SK-N-SH (cell line): ENCODE data around the gene SARS2. TPM values are rescaled to one million over a fixed set of nuclear protein-coding genes. Genes with fewer than 3 reads are reported as not detected.

Experiments used
- CTCF ChIA-PET: fragments of 300-600, 350-600 bp; formaldehyde crosslinking; extraction: SDS; loops from one replicate; lab custom pipeline; 2021; lab: Yijun Ruan, JAX
- POLR2A ChIA-PET: fragments of 350-600 bp; sonication (Branson Sonifier 250); formaldehyde crosslinking; extraction: SDS; loops from one replicate; lab custom pipeline; 2020; ENCODE audit warnings: antibody characterized with exemption, inconsistent platforms; lab: Yijun Ruan, JAX
- DNase-seq: peaks from one replicate; pipeline ENCODE4 v3.0.0; 2012
- H2AFZ ChIP-seq: fragments of 200-600 bp; sonication (generic); 2 replicates; pipeline ENCODE4 v1.8.1; 2016; ENCODE audit warnings: antibody characterized with exemption, mild to moderate bottlenecking, low read depth
- H3F3A ChIP-seq: fragments of 200-600 bp; sonication (generic); replicated peaks from 2 replicates; pipeline ENCODE3; 2016; ENCODE audit warnings: antibody characterized with exemption, mild to moderate bottlenecking; ENCODE audit not compliant: insufficient read depth
- H3K27ac ChIP-seq, 2 experiments: fragments of 200-500 bp in 1 of 2; fragments of 200-600 bp in 1 of 2; sonication (Bioruptor generic) in 1 of 2; sonication (generic), shearing (Covaris generic) in 1 of 2; 2 replicates each; pipeline versions ENCODE4 v1.5.1 to v1.6.1; 2014 to 2016; ENCODE audit warnings: low read depth in 2 of 2, inconsistent platforms in 1 of 2, low read length in 1 of 2, mild to moderate bottlenecking in 1 of 2, mixed read lengths in 1 of 2
- H3K27me3 ChIP-seq: fragments of 200-600 bp; sonication (generic), shearing (Covaris generic); 2 replicates; pipeline ENCODE4 v1.6.1; 2016; ENCODE audit warnings: mixed run types; ENCODE audit not compliant: insufficient read depth
- H3K36me3 ChIP-seq, 2 experiments: fragments of 200-500 bp in 1 of 2; fragments of 200-600 bp in 1 of 2; sonication (Bioruptor generic) in 1 of 2; sonication (generic) in 1 of 2; replicated peaks in 1 of 2; 2 replicates each; pipeline versions ENCODE3 to v1.5.1; 2014 to 2016; ENCODE audit warnings: low read length in 1 of 2, mild to moderate bottlenecking in 1 of 2; ENCODE audit not compliant: insufficient read depth in 2 of 2, control insufficient read depth in 1 of 2
- H3K4me1 ChIP-seq, 2 experiments: fragments of 200-500 bp in 1 of 2; fragments of 200-600 bp in 1 of 2; sonication (Bioruptor generic) in 1 of 2; sonication (generic), shearing (Covaris generic) in 1 of 2; 2 replicates each; pipeline versions ENCODE4 v1.5.1 to v1.6.1; 2014 to 2016; ENCODE audit warnings: low read depth in 1 of 2, low read length in 1 of 2, mixed run types in 1 of 2; ENCODE audit not compliant: insufficient read depth in 2 of 2, control insufficient read depth in 1 of 2
- H3K4me2 ChIP-seq: fragments of 200-600 bp; sonication (generic), shearing (Covaris generic); 2 replicates; pipeline ENCODE4 v1.6.1; 2017; ENCODE audit warnings: mixed run types
- H3K4me3 ChIP-seq, 2 experiments: fragments of 200-500 bp in 1 of 2; fragments of 200-600 bp in 1 of 2; sonication (Bioruptor generic) in 1 of 2; sonication (generic), shearing (Covaris generic) in 1 of 2; 2 replicates each; pipeline versions ENCODE4 v1.5.1 to v1.8.1; 2014 to 2016; ENCODE audit warnings: low read depth in 2 of 2, inconsistent platforms in 1 of 2, low read length in 1 of 2, mild to moderate bottlenecking in 1 of 2, mixed read lengths in 1 of 2, moderate library complexity in 1 of 2
- H3K79me2 ChIP-seq: fragments of 200-600 bp; sonication (generic); 2 replicates; pipeline ENCODE4 v1.8.1; 2017; ENCODE audit warnings: mild to moderate bottlenecking; ENCODE audit not compliant: insufficient read depth
- H3K9ac ChIP-seq: fragments of 200-600 bp; sonication (generic); 2 replicates; pipeline ENCODE4 v1.6.1; 2017; ENCODE audit warnings: mixed run types
- H3K9me2 ChIP-seq: fragments of 200-600 bp; sonication (generic); 2 replicates; pipeline ENCODE4 v1.6.1; 2017; ENCODE audit warnings: mixed run types
- H3K9me3 ChIP-seq: fragments of 200-600 bp; sonication (generic); 2 replicates; pipeline ENCODE4 v1.6.1; 2017; ENCODE audit warnings: mixed run types, mild to moderate bottlenecking, moderate library complexity
- H4K20me1 ChIP-seq: fragments of 200-600 bp; sonication (generic); 2 replicates; pipeline ENCODE4 v1.6.1; 2017; ENCODE audit warnings: mild to moderate bottlenecking, mixed run types; ENCODE audit not compliant: insufficient read depth
- CHD2 ChIP-seq: fragments of 150-350 bp; IDR thresholded peaks from 2 replicates; pipeline ENCODE4 v1.6.1; 2018; ENCODE audit warnings: low read length; ENCODE audit not compliant: partially characterized antibody
- EP300 ChIP-seq, 2 experiments: IDR thresholded peaks; 2 replicates each; pipeline versions ENCODE4 v1.4.0 to v1.6.1; 2012; ENCODE audit warnings: borderline replicate concordance in 1 of 2, low read depth in 1 of 2, low read length in 1 of 2
- EZH2phosphoT487 ChIP-seq: fragments of 200-600 bp; sonication (generic); IDR thresholded peaks from 2 replicates; pipeline ENCODE4 v1.6.1; 2017; ENCODE audit warnings: low read depth, mixed run types, mild to moderate bottlenecking, antibody characterized with exemption, moderate library complexity, borderline replicate concordance
- FOSL2 ChIP-seq: IDR thresholded peaks from 2 replicates; pipeline ENCODE4 v1.4.0; 2012; ENCODE audit warnings: low read depth, mild to moderate bottlenecking, moderate library complexity, borderline replicate concordance
- MXI1 ChIP-seq: IDR thresholded peaks from 2 replicates; pipeline ENCODE4 v1.6.1; 2012; ENCODE audit warnings: mild to moderate bottlenecking, low read depth, low read length, improper control_type of control experiment
- NFIC ChIP-seq: IDR thresholded peaks from 2 replicates; pipeline ENCODE4 v1.4.0; 2012; ENCODE audit warnings: borderline replicate concordance
- NRF1 ChIP-seq: IDR thresholded peaks from 2 replicates; pipeline ENCODE4 v1.6.1; 2012; ENCODE audit warnings: low read depth, mild to moderate bottlenecking, low read length
- POLR2AphosphoS5 ChIP-seq: IDR thresholded peaks from 2 replicates; pipeline ENCODE4 v1.6.1; 2012; ENCODE audit warnings: low read depth, low read length
- RAD21 ChIP-seq: IDR thresholded peaks from 2 replicates; pipeline ENCODE4 v1.6.1; 2012; ENCODE audit warnings: mild to moderate bottlenecking, low read length
- RCOR1 ChIP-seq: fragments of 150-350 bp; IDR thresholded peaks from 2 replicates; pipeline ENCODE4 v1.6.1; 2017; ENCODE audit warnings: antibody characterized with exemption, low read length
- SIN3A ChIP-seq: IDR thresholded peaks from 2 replicates; pipeline ENCODE4 v1.6.1; 2012; ENCODE audit warnings: low read depth, mild to moderate bottlenecking, low read length, moderate library complexity, borderline replicate concordance
- SMC3 ChIP-seq: IDR thresholded peaks from 2 replicates; pipeline ENCODE4 v1.6.1; 2012; ENCODE audit warnings: low read depth, low read length, improper control_type of control experiment
- TCF12 ChIP-seq: IDR thresholded peaks from 2 replicates; pipeline ENCODE4 v1.4.0; 2012
- TEAD4 ChIP-seq: IDR thresholded peaks from 2 replicates; pipeline ENCODE4 v1.4.0; 2012; ENCODE audit warnings: mild to moderate bottlenecking, borderline replicate concordance; ENCODE audit not compliant: insufficient read depth
- YY1 ChIP-seq: IDR thresholded peaks from 2 replicates; pipeline ENCODE4 v1.4.0; 2012; ENCODE audit warnings: low read depth, mild to moderate bottlenecking
- WGBS: methylation state at CpG from one replicate; pipeline ENCODE4 v1.1.6; 2017; ENCODE audit warnings: low lambda C conversion rate; 5-methylcytosine and 5-hydroxymethylcytosine counted together
- polyA plus RNA-seq, 3 experiments: library from polyadenylated mRNA; depleted of rRNA; stranded (reverse); fragments of >200 nt; gene quantifications; 2 replicates each; pipeline ENCODE4 v1.2.3, GENCODE V29; 2012
- TF ChIP-seq, protein P1 (sequence below): fragments of 150-350 bp; IDR thresholded peaks from 2 replicates; pipeline ENCODE4 v1.6.1; 2016; ENCODE audit warnings: mild to moderate bottlenecking, low read depth, low read length
- TF ChIP-seq, protein P2 (sequence below): fragments of 200-600 bp; sonication (generic); IDR thresholded peaks from 2 replicates; pipeline ENCODE4 v1.6.1; 2017; ENCODE audit warnings: antibody characterized with exemption, mild to moderate bottlenecking, moderate library complexity
- TF ChIP-seq, protein P3 (sequence below): fragments of 150-350 bp; IDR thresholded peaks from 2 replicates; pipeline ENCODE4 v1.6.1; 2017; ENCODE audit warnings: antibody characterized with exemption, low read length, low read depth, borderline replicate concordance
- TF ChIP-seq, protein P4 (sequence below): IDR thresholded peaks from 2 replicates; pipeline ENCODE4; 2012
- TF ChIP-seq, protein P5 (sequence below): IDR thresholded peaks from 2 replicates; pipeline ENCODE4 v1.4.0; 2012; ENCODE audit warnings: low read depth, borderline replicate concordance
- TF ChIP-seq, protein P6 (sequence below): IDR thresholded peaks from 2 replicates; pipeline ENCODE4 v1.4.0; 2012; ENCODE audit warnings: low read depth, borderline replicate concordance

The SARS2 gene
- polyA plus RNA-seq, 1 of the 3 experiments (the other 2 are of a cell fraction), result 36.5 TPM

DNA sequence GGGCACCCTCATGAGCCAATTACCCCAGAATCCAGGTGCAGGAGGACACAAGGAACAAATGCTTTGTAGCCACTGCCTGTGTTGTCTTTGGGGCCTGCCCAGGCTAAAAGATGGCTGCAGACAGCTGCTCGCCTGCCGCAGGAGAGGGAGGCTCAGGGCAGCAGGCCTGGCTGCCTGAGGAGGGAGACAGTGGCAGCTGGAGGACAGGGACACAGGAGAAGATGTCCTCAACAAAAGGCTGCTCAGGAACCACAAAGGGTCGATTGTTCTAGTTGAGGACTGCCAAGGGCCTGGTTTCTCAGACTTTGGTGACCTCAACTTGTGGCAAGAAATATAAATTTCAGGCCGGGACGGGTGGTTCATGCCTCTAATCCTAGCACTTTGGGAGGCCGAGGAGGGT is 38.8 kb downstream of the SARS2 start:
- no peak for DNase-seq
- Histone ChIP-seq H3K4me1 (no peaks in the 10 kb centered on the region; a peak in 1 of 4 replicates), H3K27ac (no peak overlapping the region), H3K36me3 (peaks cover 0 to 8% of the 10 kb centered on the region in 2 experiments), H2AFZ (no peak overlapping the region), H3K9me2 (no peaks in the 10 kb centered on the region), H3K9ac (no peak overlapping the region), H3K4me3 (no peak overlapping the region), H4K20me1 (no peaks in the 10 kb centered on the region), H3K27me3 (no peaks in the 10 kb centered on the region), H3F3A (no peaks in the 10 kb centered on the region), H3K9me3 (no peaks in the 10 kb centered on the region), H3K4me2 (no peak overlapping the region), H3K79me2 (no peaks in the 10 kb centered on the region)
- ChIA-PET CTCF (interaction anchor here (1.4 kb wide), 1 partner anchor 22 kb away, joined by 3 read pairs; no protein-coding TSS in a partner anchor), POLR2A (no interaction called here)
- WGBS, result 86% methylated on average over 6 of the region's 6 CpGs
- TF ChIP-seq CHD2, result no peak
- no peak for TF ChIP-seq POLR2AphosphoS5
- no peak for TF ChIP-seq NFIC
- TF ChIP-seq TEAD4, result no peak
- TF ChIP-seq, protein P1, sequence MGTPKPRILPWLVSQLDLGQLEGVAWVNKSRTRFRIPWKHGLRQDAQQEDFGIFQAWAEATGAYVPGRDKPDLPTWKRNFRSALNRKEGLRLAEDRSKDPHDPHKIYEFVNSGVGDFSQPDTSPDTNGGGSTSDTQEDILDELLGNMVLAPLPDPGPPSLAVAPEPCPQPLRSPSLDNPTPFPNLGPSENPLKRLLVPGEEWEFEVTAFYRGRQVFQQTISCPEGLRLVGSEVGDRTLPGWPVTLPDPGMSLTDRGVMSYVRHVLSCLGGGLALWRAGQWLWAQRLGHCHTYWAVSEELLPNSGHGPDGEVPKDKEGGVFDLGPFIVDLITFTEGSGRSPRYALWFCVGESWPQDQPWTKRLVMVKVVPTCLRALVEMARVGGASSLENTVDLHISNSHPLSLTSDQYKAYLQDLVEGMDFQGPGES, result no peak
- no peak for TF ChIP-seq YY1
- TF ChIP-seq, protein P2, sequence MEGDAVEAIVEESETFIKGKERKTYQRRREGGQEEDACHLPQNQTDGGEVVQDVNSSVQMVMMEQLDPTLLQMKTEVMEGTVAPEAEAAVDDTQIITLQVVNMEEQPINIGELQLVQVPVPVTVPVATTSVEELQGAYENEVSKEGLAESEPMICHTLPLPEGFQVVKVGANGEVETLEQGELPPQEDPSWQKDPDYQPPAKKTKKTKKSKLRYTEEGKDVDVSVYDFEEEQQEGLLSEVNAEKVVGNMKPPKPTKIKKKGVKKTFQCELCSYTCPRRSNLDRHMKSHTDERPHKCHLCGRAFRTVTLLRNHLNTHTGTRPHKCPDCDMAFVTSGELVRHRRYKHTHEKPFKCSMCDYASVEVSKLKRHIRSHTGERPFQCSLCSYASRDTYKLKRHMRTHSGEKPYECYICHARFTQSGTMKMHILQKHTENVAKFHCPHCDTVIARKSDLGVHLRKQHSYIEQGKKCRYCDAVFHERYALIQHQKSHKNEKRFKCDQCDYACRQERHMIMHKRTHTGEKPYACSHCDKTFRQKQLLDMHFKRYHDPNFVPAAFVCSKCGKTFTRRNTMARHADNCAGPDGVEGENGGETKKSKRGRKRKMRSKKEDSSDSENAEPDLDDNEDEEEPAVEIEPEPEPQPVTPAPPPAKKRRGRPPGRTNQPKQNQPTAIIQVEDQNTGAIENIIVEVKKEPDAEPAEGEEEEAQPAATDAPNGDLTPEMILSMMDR, result no peak
- no peak for TF ChIP-seq RAD21
- TF ChIP-seq SIN3A, result no peak
- TF ChIP-seq NRF1, result no peak
- TF ChIP-seq, protein P3, sequence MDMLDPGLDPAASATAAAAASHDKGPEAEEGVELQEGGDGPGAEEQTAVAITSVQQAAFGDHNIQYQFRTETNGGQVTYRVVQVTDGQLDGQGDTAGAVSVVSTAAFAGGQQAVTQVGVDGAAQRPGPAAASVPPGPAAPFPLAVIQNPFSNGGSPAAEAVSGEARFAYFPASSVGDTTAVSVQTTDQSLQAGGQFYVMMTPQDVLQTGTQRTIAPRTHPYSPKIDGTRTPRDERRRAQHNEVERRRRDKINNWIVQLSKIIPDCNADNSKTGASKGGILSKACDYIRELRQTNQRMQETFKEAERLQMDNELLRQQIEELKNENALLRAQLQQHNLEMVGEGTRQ, result no peak

DNA sequence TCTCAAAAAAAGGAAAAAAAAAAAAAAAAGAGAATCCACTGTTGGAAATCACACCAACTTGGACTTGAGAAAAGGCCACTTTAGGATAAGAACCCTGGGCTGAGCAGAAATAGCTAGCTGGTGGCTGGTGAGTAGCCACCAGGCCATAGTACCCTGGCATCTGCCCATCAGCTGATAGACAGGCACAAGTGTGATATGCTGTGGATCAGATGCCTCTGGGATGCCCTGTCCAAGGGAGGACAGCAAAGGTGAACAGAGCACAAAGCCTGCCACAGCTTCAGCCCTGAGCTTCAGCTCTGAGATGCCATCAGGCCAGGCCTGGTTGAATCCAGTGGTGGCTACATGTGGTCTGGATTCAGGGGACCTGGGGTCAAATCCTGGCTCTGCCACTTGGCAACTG is 39.9 kb downstream of the SARS2 start:
- H3K36me3 ChIP-seq, result peaks cover 0 to 8% of the 10 kb centered on the region in 2 experiments
- peaks cover 0 to 4% of the 10 kb centered on the region in 2 experiments; a peak in 1 of 4 replicates for H3K4me1 ChIP-seq
- no peak overlapping the region for H3K4me3 ChIP-seq
- no peaks in the 10 kb centered on the region for H4K20me1 ChIP-seq
- H3K79me2 ChIP-seq, result no peaks in the 10 kb centered on the region
- no peak overlapping the region for H3K9ac ChIP-seq
- no peaks in the 10 kb centered on the region for H3K27me3 ChIP-seq
- H2AFZ ChIP-seq, result no peak overlapping the region
- H3K4me2 ChIP-seq, result no peak overlapping the region
- H3F3A ChIP-seq, result no peaks in the 10 kb centered on the region
- CTCF ChIA-PET, result interaction anchor here (0.7 to 1.4 kb wide), 2 partner anchors 12 to 21 kb away, joined by 3 read pairs; no protein-coding TSS in a partner anchor
- H3K9me2 ChIP-seq, result no peaks in the 10 kb centered on the region
- H3K27ac ChIP-seq, result no peak overlapping the region
- no peak for DNase-seq
- no peaks in the 10 kb centered on the region for H3K9me3 ChIP-seq
- POLR2A ChIA-PET, result no interaction called here
- no peak for TF ChIP-seq MXI1
- no peak for TF ChIP-seq EP300 (IDR thresholded peaks at IDR 0.05; ENCODE audit: borderline replicate concordance in 1 of 2, low read depth in 1 of 2, low read length in 1 of 2)
- no peak for TF ChIP-seq TCF12
- no peak for TF ChIP-seq FOSL2
- TF ChIP-seq, protein P4, sequence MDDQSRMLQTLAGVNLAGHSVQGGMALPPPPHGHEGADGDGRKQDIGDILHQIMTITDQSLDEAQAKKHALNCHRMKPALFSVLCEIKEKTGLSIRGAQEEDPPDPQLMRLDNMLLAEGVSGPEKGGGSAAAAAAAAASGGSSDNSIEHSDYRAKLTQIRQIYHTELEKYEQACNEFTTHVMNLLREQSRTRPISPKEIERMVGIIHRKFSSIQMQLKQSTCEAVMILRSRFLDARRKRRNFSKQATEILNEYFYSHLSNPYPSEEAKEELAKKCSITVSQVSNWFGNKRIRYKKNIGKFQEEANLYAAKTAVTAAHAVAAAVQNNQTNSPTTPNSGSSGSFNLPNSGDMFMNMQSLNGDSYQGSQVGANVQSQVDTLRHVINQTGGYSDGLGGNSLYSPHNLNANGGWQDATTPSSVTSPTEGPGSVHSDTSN, result no peak
- no peak for TF ChIP-seq RCOR1
- no peak for TF ChIP-seq CHD2
- TF ChIP-seq NFIC, result no peak
- no peak for TF ChIP-seq SMC3
- TF ChIP-seq EZH2phosphoT487, result no peak
- TF ChIP-seq, protein P5, sequence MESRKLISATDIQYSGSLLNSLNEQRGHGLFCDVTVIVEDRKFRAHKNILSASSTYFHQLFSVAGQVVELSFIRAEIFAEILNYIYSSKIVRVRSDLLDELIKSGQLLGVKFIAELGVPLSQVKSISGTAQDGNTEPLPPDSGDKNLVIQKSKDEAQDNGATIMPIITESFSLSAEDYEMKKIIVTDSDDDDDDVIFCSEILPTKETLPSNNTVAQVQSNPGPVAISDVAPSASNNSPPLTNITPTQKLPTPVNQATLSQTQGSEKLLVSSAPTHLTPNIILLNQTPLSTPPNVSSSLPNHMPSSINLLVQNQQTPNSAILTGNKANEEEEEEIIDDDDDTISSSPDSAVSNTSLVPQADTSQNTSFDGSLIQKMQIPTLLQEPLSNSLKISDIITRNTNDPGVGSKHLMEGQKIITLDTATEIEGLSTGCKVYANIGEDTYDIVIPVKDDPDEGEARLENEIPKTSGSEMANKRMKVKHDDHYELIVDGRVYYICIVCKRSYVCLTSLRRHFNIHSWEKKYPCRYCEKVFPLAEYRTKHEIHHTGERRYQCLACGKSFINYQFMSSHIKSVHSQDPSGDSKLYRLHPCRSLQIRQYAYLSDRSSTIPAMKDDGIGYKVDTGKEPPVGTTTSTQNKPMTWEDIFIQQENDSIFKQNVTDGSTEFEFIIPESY, result no peak
- TF ChIP-seq, protein P6, sequence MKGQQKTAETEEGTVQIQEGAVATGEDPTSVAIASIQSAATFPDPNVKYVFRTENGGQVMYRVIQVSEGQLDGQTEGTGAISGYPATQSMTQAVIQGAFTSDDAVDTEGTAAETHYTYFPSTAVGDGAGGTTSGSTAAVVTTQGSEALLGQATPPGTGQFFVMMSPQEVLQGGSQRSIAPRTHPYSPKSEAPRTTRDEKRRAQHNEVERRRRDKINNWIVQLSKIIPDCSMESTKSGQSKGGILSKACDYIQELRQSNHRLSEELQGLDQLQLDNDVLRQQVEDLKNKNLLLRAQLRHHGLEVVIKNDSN, result no peak
